WTC11 (cell line): ENCODE measurements around the gene LRRFIP2.

Source experiments
- ESRRA ChIP-seq: sonication (generic); formaldehyde crosslinking; IDR thresholded peaks from 2 replicates; pipeline ENCODE4 v1.8.1; 2022; ENCODE audit warnings: mild to moderate bottlenecking, missing genetic modification reagents, borderline replicate concordance
- GTF2I ChIP-seq: fragments of 250-450 bp; sonication (Bioruptor Pico); conservative IDR thresholded peaks from 2 replicates; pipeline ENCODE4 v1.4.0; 2021; ENCODE audit warnings: mild to moderate bottlenecking
- IRF2 ChIP-seq: sonication (generic); formaldehyde crosslinking; IDR thresholded peaks from 2 replicates; pipeline ENCODE4 v1.8.0; 2022; ENCODE audit warnings: low read depth, missing genetic modification reagents, borderline replicate concordance
- MYBL2 ChIP-seq: sonication (generic); formaldehyde crosslinking; IDR thresholded peaks from 2 replicates; pipeline ENCODE4 v1.8.1; 2023; ENCODE audit warnings: mild to moderate bottlenecking, moderate library complexity, missing genetic modification reagents
- OVOL2 ChIP-seq: fragments of 250-450 bp; sonication (Bioruptor Pico); IDR thresholded peaks from 2 replicates; pipeline ENCODE4 v1.9.0; 2021; ENCODE audit warnings: mild to moderate bottlenecking, borderline replicate concordance
- SMAD3 ChIP-seq: sonication (generic); formaldehyde crosslinking; IDR thresholded peaks from 2 replicates; pipeline ENCODE4 v1.8.0; 2022; ENCODE audit warnings: missing genetic modification reagents, mild to moderate bottlenecking, borderline replicate concordance
- TEAD4 ChIP-seq: sonication (generic); formaldehyde crosslinking; IDR thresholded peaks from 2 replicates; pipeline ENCODE4 v1.8.0; 2022; ENCODE audit warnings: mild to moderate bottlenecking, missing genetic modification reagents
- ZNF281 ChIP-seq: sonication (generic); formaldehyde crosslinking; IDR thresholded peaks from 2 replicates; pipeline ENCODE4 v1.8.0; 2023; ENCODE audit warnings: mild to moderate bottlenecking, missing genetic modification reagents
- ZNF532 ChIP-seq: fragments of 250-450 bp; sonication (Bioruptor Pico); IDR thresholded peaks from 2 replicates; pipeline ENCODE4 v1.9.0; 2021; ENCODE audit warnings: mild to moderate bottlenecking, borderline replicate concordance
- TF ChIP-seq, protein P1 (sequence below): sonication (generic); formaldehyde crosslinking; IDR thresholded peaks from 2 replicates; pipeline ENCODE4 v1.8.1; 2023; ENCODE audit warnings: mild to moderate bottlenecking, missing genetic modification reagents
- TF ChIP-seq, protein P2 (sequence below): fragments of 200-600 bp; IDR thresholded peaks from 2 replicates; pipeline ENCODE4 v1.8.0; 2022; ENCODE audit warnings: antibody characterized with exemption
- TF ChIP-seq, protein P3 (sequence below): sonication (generic); formaldehyde crosslinking; IDR thresholded peaks from 2 replicates; pipeline ENCODE4 v1.8.0; 2022; ENCODE audit warnings: mild to moderate bottlenecking, missing genetic modification reagents
- TF ChIP-seq, protein P4 (sequence below): fragments of 250-450 bp; sonication (Bioruptor Pico); IDR thresholded peaks from 2 replicates; pipeline ENCODE4 v1.9.0; 2021; ENCODE audit warnings: mild to moderate bottlenecking
- TF ChIP-seq, protein P5 (sequence below): sonication (generic); formaldehyde crosslinking; IDR thresholded peaks from 2 replicates; pipeline ENCODE4 v1.8.1; 2023; ENCODE audit warnings: mild to moderate bottlenecking, missing genetic modification reagents, moderate library complexity

- TF ChIP-seq, protein P1, sequence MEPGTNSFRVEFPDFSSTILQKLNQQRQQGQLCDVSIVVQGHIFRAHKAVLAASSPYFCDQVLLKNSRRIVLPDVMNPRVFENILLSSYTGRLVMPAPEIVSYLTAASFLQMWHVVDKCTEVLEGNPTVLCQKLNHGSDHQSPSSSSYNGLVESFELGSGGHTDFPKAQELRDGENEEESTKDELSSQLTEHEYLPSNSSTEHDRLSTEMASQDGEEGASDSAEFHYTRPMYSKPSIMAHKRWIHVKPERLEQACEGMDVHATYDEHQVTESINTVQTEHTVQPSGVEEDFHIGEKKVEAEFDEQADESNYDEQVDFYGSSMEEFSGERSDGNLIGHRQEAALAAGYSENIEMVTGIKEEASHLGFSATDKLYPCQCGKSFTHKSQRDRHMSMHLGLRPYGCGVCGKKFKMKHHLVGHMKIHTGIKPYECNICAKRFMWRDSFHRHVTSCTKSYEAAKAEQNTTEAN (CRISPR knock-in tag) = no peak
- TF ChIP-seq SMAD3 = no peak
- no peak for TF ChIP-seq TEAD4 (CRISPR knock-in tag)
- TF ChIP-seq, protein P2, sequence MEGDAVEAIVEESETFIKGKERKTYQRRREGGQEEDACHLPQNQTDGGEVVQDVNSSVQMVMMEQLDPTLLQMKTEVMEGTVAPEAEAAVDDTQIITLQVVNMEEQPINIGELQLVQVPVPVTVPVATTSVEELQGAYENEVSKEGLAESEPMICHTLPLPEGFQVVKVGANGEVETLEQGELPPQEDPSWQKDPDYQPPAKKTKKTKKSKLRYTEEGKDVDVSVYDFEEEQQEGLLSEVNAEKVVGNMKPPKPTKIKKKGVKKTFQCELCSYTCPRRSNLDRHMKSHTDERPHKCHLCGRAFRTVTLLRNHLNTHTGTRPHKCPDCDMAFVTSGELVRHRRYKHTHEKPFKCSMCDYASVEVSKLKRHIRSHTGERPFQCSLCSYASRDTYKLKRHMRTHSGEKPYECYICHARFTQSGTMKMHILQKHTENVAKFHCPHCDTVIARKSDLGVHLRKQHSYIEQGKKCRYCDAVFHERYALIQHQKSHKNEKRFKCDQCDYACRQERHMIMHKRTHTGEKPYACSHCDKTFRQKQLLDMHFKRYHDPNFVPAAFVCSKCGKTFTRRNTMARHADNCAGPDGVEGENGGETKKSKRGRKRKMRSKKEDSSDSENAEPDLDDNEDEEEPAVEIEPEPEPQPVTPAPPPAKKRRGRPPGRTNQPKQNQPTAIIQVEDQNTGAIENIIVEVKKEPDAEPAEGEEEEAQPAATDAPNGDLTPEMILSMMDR = no peak
- no peak for TF ChIP-seq ZNF532
- TF ChIP-seq IRF2 (CRISPR knock-in tag) = no peak
- TF ChIP-seq, protein P3, sequence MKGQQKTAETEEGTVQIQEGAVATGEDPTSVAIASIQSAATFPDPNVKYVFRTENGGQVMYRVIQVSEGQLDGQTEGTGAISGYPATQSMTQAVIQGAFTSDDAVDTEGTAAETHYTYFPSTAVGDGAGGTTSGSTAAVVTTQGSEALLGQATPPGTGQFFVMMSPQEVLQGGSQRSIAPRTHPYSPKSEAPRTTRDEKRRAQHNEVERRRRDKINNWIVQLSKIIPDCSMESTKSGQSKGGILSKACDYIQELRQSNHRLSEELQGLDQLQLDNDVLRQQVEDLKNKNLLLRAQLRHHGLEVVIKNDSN (CRISPR knock-in tag) = no peak
- TF ChIP-seq, protein P4, sequence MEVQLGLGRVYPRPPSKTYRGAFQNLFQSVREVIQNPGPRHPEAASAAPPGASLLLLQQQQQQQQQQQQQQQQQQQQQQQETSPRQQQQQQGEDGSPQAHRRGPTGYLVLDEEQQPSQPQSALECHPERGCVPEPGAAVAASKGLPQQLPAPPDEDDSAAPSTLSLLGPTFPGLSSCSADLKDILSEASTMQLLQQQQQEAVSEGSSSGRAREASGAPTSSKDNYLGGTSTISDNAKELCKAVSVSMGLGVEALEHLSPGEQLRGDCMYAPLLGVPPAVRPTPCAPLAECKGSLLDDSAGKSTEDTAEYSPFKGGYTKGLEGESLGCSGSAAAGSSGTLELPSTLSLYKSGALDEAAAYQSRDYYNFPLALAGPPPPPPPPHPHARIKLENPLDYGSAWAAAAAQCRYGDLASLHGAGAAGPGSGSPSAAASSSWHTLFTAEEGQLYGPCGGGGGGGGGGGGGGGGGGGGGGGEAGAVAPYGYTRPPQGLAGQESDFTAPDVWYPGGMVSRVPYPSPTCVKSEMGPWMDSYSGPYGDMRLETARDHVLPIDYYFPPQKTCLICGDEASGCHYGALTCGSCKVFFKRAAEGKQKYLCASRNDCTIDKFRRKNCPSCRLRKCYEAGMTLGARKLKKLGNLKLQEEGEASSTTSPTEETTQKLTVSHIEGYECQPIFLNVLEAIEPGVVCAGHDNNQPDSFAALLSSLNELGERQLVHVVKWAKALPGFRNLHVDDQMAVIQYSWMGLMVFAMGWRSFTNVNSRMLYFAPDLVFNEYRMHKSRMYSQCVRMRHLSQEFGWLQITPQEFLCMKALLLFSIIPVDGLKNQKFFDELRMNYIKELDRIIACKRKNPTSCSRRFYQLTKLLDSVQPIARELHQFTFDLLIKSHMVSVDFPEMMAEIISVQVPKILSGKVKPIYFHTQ (CRISPR knock-in tag) = no peak
- no peak for TF ChIP-seq ZNF281
- no peak for TF ChIP-seq OVOL2 (CRISPR knock-in tag)
- TF ChIP-seq ESRRA (CRISPR knock-in tag) = no peak
- TF ChIP-seq, protein P5, sequence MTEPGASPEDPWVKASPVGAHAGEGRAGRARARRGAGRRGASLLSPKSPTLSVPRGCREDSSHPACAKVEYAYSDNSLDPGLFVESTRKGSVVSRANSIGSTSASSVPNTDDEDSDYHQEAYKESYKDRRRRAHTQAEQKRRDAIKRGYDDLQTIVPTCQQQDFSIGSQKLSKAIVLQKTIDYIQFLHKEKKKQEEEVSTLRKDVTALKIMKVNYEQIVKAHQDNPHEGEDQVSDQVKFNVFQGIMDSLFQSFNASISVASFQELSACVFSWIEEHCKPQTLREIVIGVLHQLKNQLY (CRISPR knock-in tag) = no peak
- TF ChIP-seq MYBL2 = no peak
- TF ChIP-seq GTF2I (CRISPR knock-in tag) = no peak
Measured at GRCh38 chr3:37125195-37126073, 48.9 kb downstream of the LRRFIP2 start.
